Measurements from ENCODE around the gene BMPER.

GRCh38 chr7:33986451-33986850 lies 81.1 kb downstream of the BMPER start:
- TF ChIP-seq CTCF (IDR thresholded peaks at IDR 0.05; ENCODE audit: insufficient read depth, low read length, poor library complexity, severe bottlenecking) (no peak), EZH2phosphoT487 (conservative IDR thresholded peaks at IDR 0.05; ENCODE audit: low read length) (no peak)
